Measurements from ENCODE around the gene RBM39. TPM values are rescaled to one million over a fixed set of nuclear protein-coding genes. Genes with fewer than 3 reads are reported as not detected.

Gene RBM39
- total RNA-seq, 1 donor from 2014 or later, result 352 TPM

DNA sequence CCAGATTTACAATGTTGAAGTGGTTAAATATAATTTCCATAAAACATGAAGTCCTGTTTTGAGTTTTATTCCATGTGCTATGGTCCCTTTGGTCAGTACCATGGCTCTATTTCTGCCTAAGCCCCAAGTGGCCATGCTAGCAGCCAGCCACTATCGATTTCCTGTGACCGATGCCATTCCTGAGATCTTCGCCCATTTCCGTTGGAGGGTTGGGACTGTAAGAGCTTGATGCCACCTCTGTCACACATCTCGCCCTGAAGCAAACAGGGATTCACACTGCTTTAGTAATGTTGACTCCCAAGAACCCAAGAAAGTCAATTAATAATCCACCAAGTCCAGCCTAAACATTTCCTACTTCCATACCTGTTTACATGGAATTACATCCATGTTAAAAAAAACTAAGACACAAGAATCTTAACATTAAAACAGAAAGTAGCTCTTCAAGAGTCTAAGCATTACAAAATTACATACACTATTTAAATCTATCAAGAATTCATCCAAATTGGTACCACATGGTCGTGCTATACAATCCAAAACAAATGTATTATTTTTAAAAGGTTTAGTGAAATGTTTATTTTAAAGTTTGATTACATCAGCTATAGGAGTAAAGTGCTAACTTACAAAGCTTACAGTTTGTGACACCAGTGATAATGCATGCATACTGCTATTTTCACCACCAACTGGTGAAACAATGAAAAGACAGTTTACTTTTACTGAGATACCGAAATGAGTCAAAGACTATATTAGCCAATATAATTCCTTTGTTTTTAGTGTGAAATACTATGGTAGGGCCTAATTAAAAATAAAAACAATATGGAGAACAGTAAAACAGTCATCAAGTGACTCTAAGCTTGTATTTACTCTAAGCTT lies 2.5 kb downstream of the RBM39 start:
- DNase-seq, result no peak
- H3K36me3 Mint-ChIP-seq (ENCODE audit: low read depth), result peaks cover 65% of the 10 kb centered on the region
- H3K4me3 Mint-ChIP-seq, result peak overlapping the region; percentile 91
- peaks cover 4% of the 10 kb centered on the region for H3K27me3 Mint-ChIP-seq
- peaks cover 49% of the 10 kb centered on the region for H3K4me1 Mint-ChIP-seq
- no peaks in the 10 kb centered on the region for H3K9me3 Mint-ChIP-seq
- peak overlapping the region; percentile 82 for H3K27ac Mint-ChIP-seq
- intact Hi-C loops (cut with micrococcal nuclease), result loop anchor here (1.0 kb wide), 2 partner anchors 9 to 40 kb away; partner anchors contain the start of genes NFS1 and ROMO1

GRCh38 chr20:35738410-35739179 lies 3.5 kb downstream of the RBM39 start:
- Mint-ChIP-seq H3K27me3 (peaks cover 4% of the 10 kb centered on the region), H3K4me1 (peaks cover 46% of the 10 kb centered on the region), H3K27ac (peak overlapping the region; percentile 18), H3K36me3 (ENCODE audit: low read depth) (peaks cover 73% of the 10 kb centered on the region), H3K4me3 (peak overlapping the region; percentile 62), H3K9me3 (no peaks in the 10 kb centered on the region)
- intact Hi-C loops (cut with micrococcal nuclease), result loop anchor here (1.0 kb wide), 1 partner anchor 8 kb away; no protein-coding TSS in a partner anchor
- no peak for DNase-seq

DNA sequence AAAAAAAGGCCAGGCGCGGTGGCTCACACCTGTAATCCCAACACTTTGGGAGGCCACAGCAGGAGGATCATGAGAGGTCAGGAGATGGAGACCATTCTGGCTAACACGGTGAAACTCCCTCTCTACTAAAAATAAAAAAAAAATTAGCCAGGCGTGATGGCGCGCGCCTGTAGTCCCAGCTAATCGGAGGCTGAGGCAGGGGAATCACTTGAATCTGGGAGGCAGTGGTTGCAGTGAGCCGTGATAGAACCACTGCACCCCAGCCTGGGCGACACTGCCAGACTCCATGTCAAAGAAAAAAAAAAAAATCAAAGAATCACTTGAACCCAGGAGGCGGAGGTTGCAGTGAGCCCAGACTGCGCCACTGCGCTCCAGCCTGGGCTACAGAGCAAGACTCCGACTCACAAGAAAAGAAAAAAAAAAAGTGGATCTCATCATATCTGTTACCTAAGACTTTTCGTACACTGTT lies 4.2 kb downstream of the RBM39 start:
- peaks cover 4% of the 10 kb centered on the region for H3K27me3 Mint-ChIP-seq
- H3K4me3 Mint-ChIP-seq, result peak overlapping the region; percentile 62
- peak overlapping the region; percentile 51 for H3K27ac Mint-ChIP-seq
- no peaks in the 10 kb centered on the region for H3K9me3 Mint-ChIP-seq
- peaks cover 46% of the 10 kb centered on the region for H3K4me1 Mint-ChIP-seq
- intact Hi-C loops (cut with micrococcal nuclease), result no loop called here
- peaks cover 80% of the 10 kb centered on the region for H3K36me3 Mint-ChIP-seq (ENCODE audit: low read depth)
- no peak for DNase-seq

GRCh38 chr20:35735826-35736470 lies 6.1 kb downstream of the RBM39 start:
- peak overlapping the region; percentile 66 for H3K4me3 Mint-ChIP-seq
- H3K4me1 Mint-ChIP-seq, result peaks cover 47% of the 10 kb centered on the region
- H3K36me3 Mint-ChIP-seq (ENCODE audit: low read depth), result peaks cover 82% of the 10 kb centered on the region
- intact Hi-C loops (cut with micrococcal nuclease), result loop anchor here (2.0 kb wide), 1 partner anchor 27 kb away; no protein-coding TSS in a partner anchor
- DNase-seq, result no peak
- H3K9me3 Mint-ChIP-seq, result no peaks in the 10 kb centered on the region
- no peaks in the 10 kb centered on the region for H3K27me3 Mint-ChIP-seq
- H3K27ac Mint-ChIP-seq, result peak overlapping the region; percentile 34

DNA sequence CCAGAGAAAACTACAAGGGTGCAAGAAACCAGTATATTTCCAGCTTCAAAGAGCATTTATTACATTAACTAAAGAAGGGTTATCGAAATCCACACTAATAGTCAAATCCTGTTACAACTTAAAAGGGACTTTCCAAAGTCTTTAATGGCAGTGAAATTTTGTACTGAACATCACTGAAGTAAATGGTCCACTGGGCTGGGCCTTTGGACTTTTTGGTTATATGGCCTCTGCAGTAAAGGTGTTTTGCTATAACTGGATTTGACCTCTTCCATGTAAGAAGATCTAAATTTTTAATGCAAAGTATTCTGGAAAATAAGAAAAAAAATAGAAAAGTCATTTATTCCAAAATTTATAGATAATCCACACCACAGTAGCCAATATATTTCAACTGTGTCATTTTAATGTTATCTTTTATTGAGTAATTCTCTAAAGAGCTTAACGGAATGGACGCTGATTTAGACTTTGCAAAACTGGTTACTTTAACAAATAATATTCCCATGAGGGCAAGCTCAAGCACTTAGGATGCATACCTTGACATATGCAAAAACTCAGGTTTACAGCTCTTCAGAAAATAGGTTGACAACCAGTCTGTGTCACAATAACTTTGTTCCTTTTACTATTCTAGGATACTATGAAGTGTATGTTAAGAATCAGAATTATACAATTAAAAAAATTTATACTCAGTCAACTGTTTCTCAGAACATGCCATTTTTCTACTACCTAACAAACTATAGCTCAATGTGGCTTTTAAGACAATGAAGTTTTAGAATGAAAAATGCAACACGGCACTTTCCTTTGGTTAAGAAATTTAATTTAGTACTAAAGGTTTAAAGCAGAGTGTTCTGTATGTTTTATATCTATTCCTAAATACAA lies 7.0 kb downstream of the RBM39 start:
- H3K4me3 Mint-ChIP-seq, result peak overlapping the region; percentile 55
- no peak for DNase-seq
- H3K36me3 Mint-ChIP-seq (ENCODE audit: low read depth), result peaks cover 81% of the 10 kb centered on the region
- H3K27me3 Mint-ChIP-seq, result no peaks in the 10 kb centered on the region
- no peaks in the 10 kb centered on the region for H3K9me3 Mint-ChIP-seq
- peaks cover 43% of the 10 kb centered on the region for H3K4me1 Mint-ChIP-seq
- H3K27ac Mint-ChIP-seq, result no peak overlapping the region
- intact Hi-C loops (cut with micrococcal nuclease), result loop anchor here (2.0 kb wide), 1 partner anchor 26 kb away; no protein-coding TSS in a partner anchor

DNA sequence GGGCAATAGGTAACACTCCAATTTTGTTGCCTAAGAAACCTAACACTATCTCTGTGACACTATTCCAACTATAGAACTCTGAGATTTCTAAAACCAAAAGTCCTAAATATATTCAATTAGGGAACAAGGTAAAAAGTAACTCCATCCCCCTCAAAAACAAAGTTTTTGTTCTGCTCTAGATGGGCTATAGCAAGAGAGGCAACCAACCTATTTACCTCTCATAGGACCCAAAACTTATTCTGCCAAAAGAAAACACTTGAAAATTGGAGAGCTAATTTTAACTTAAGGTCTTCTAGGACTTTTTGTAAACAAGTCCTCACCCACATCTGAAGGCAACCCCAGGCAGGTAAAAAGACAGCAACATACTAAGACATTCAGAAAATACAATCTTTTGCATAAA lies 7.7 kb downstream of the RBM39 start:
- H3K4me1 Mint-ChIP-seq, result peaks cover 40% of the 10 kb centered on the region
- H3K27ac Mint-ChIP-seq, result peak overlapping the region; percentile 18

DNA sequence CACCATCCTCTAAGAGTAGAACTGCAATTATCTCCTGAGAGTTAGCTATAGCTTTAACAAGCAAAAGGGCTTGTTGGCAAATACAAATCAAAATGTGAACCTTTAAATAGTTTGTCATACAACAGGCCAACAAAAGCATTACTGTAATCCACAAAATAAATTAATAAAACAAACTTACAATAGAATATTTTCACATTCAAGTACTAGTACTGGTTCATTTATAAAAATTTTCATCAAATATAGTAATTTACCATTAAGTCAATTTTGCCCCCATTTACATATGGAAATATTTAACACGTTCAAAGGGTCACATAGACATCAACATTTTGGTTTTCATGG lies 9.4 kb downstream of the RBM39 start:
- Mint-ChIP-seq H3K9me3 (no peaks in the 10 kb centered on the region), H3K27me3 (no peaks in the 10 kb centered on the region), H3K36me3 (ENCODE audit: low read depth) (peaks cover 74% of the 10 kb centered on the region), H3K27ac (no peak overlapping the region), H3K4me1 (peaks cover 29% of the 10 kb centered on the region), H3K4me3 (no peak overlapping the region)
- DNase-seq, result no peak
- intact Hi-C loops (cut with micrococcal nuclease), result no loop called here

More for the DNA sequence above, 7.7 kb downstream of the RBM39 start:
- DNase-seq, result no peak
- Mint-ChIP-seq H3K36me3 (ENCODE audit: low read depth) (peaks cover 81% of the 10 kb centered on the region), H3K4me3 (peak overlapping the region; percentile 55), H3K9me3 (no peaks in the 10 kb centered on the region), H3K27me3 (no peaks in the 10 kb centered on the region)
- intact Hi-C loops (cut with micrococcal nuclease), result loop anchor here (2.0 kb wide), 1 partner anchor 26 kb away; no protein-coding TSS in a partner anchor

GRCh38 chr20:35731862-35732643 lies 10.0 kb downstream of the RBM39 start:
- Mint-ChIP-seq H3K4me1 (peaks cover 29% of the 10 kb centered on the region), H3K27me3 (no peaks in the 10 kb centered on the region), H3K27ac (no peak overlapping the region), H3K36me3 (ENCODE audit: low read depth) (peaks cover 73% of the 10 kb centered on the region), H3K4me3 (peak overlapping the region; percentile 6), H3K9me3 (no peaks in the 10 kb centered on the region)
- no peak for DNase-seq
- intact Hi-C loops (cut with micrococcal nuclease), result no loop called here

DNA sequence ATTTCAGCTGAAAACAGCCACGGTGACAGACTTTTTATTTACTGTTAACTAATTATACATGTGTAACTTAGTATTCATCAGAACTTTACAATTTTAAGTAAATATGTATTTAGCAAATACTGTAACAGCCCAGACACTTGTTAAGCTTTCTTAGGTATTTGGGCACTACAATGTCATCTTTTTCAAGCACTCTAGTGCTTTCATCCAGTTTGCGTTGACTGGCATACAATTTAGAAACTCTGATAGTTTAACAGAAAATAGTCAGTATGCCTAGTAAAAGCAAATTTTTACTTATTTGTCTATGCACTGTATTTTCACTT lies 10.6 kb downstream of the RBM39 start:
- H3K4me1 Mint-ChIP-seq, result peaks cover 29% of the 10 kb centered on the region
- no peaks in the 10 kb centered on the region for H3K27me3 Mint-ChIP-seq
- no peaks in the 10 kb centered on the region for H3K9me3 Mint-ChIP-seq
- H3K4me3 Mint-ChIP-seq, result no peak overlapping the region
- intact Hi-C loops (cut with micrococcal nuclease), result no loop called here
- no peak overlapping the region for H3K27ac Mint-ChIP-seq
- H3K36me3 Mint-ChIP-seq (ENCODE audit: low read depth), result peaks cover 73% of the 10 kb centered on the region
- DNase-seq, result no peak

GRCh38 chr20:35730583-35731468 lies 11.2 kb downstream of the RBM39 start:
- peaks cover 26% of the 10 kb centered on the region for H3K4me1 Mint-ChIP-seq
- DNase-seq, result no peak
- no peaks in the 10 kb centered on the region for H3K27me3 Mint-ChIP-seq
- intact Hi-C loops (cut with micrococcal nuclease), result loop anchor here (1.0 kb wide), 1 partner anchor 8 kb away; no protein-coding TSS in a partner anchor
- peaks cover 72% of the 10 kb centered on the region for H3K36me3 Mint-ChIP-seq (ENCODE audit: low read depth)
- no peaks in the 10 kb centered on the region for H3K9me3 Mint-ChIP-seq
- no peak overlapping the region for H3K4me3 Mint-ChIP-seq
- no peak overlapping the region for H3K27ac Mint-ChIP-seq

GRCh38 chr20:35729836-35730582 lies 12.1 kb downstream of the RBM39 start:
- H3K4me1 Mint-ChIP-seq, result peaks cover 26% of the 10 kb centered on the region
- intact Hi-C loops (cut with micrococcal nuclease), result loop anchor here (1.0 kb wide), 1 partner anchor 9 kb away; no protein-coding TSS in a partner anchor

More at GRCh38 chr20:35729836-35730582, 12.1 kb downstream of the RBM39 start:
- no peak for DNase-seq
- H3K4me3 Mint-ChIP-seq, result no peak overlapping the region
- H3K27me3 Mint-ChIP-seq, result no peaks in the 10 kb centered on the region
- H3K27ac Mint-ChIP-seq, result no peak overlapping the region
- no peaks in the 10 kb centered on the region for H3K9me3 Mint-ChIP-seq
- H3K36me3 Mint-ChIP-seq (ENCODE audit: low read depth), result peaks cover 73% of the 10 kb centered on the region
